Measurements from ENCODE around the gene USP37.
A peak's percentile ranks its signal among the peaks of the same experiment; 100 is the strongest.

USP37 gene

DNA sequence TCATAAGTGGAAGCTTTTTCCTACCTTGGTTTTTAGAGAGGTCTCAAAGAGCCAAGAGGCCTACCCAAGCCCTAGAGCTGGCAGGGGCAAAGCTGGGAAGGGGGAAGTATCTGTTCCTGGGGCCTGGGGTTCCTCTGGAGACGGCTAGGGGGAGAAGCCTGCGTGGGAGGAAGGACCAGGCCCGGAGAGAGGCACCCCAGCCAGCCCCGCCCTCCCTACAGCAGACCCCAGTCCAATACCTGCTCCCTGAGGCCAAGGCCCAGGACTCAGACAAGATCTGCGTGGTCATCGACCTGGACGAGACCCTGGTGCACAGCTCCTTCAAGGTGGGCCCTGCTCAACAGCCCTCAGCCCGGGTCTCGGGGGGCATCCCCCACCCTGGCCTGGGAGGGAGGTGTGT is 166.3 kb downstream of the USP37 start:
- Histone ChIP-seq H3K4me3 (ENCODE audit: low read length) (peak overlapping the region; percentile 86), H3K27ac (ENCODE audit: low read depth, low read length) (peak overlapping the region; percentile 100), H3K4me1 (ENCODE audit: control insufficient read depth, insufficient read depth, low read length) (peaks cover 24% of the 10 kb centered on the region)

GRCh38 chr2:218400930-218401881 is 166.9 kb downstream of the USP37 start:
- Histone ChIP-seq H3K4me3 (ENCODE audit: low read length) (peak overlapping the region; percentile 86), H3K9ac (ENCODE audit: low read length) (peak overlapping the region; percentile 51), H3K27ac (ENCODE audit: low read depth, low read length) (peak overlapping the region; percentile 100), H3K4me1 (ENCODE audit: control insufficient read depth, insufficient read depth, low read length) (peaks cover 24% of the 10 kb centered on the region), H3K36me3 (ENCODE audit: control insufficient read depth, insufficient read depth, low read length) (peaks cover 22% of the 10 kb centered on the region), H3K27me3 (ENCODE audit: control insufficient read depth, insufficient read depth, low read length) (no peaks in the 10 kb centered on the region)

More for the DNA sequence above, 166.3 kb downstream of the USP37 start:
- Histone ChIP-seq H3K9ac (ENCODE audit: low read length) (no peak overlapping the region), H3K27me3 (ENCODE audit: control insufficient read depth, insufficient read depth, low read length) (no peaks in the 10 kb centered on the region), H3K36me3 (ENCODE audit: control insufficient read depth, insufficient read depth, low read length) (peaks cover 22% of the 10 kb centered on the region)

All from rectal smooth muscle tissue (tissue), 1 donor.